Activated naive CD8-positive, alpha-beta T cell (primary cell): Measurements from ENCODE around the gene EIF4A3.

Experiments used
- H3K27ac Mint-ChIP-seq: one replicate; pipeline ENCODE4 v1.8.0; 2021; ENCODE audit warnings: mixed read lengths
- H3K27me3 Mint-ChIP-seq: one replicate; pipeline ENCODE4 v1.8.0; 2021; ENCODE audit warnings: mixed read lengths
- H3K36me3 Mint-ChIP-seq: one replicate; pipeline ENCODE4 v1.8.0; 2021; ENCODE audit warnings: mixed read lengths
- H3K4me1 Mint-ChIP-seq: one replicate; pipeline ENCODE4 v1.8.0; 2021; ENCODE audit warnings: low read depth, mixed read lengths
- H3K4me3 Mint-ChIP-seq: one replicate; pipeline ENCODE4 v1.8.0; 2021; ENCODE audit warnings: mild to moderate bottlenecking, mixed read lengths
- H3K9me3 Mint-ChIP-seq: one replicate; pipeline ENCODE4 v1.8.0; 2021; ENCODE audit warnings: low read depth, mixed read lengths

EIF4A3 gene

GRCh38 chr17:80182118-80182844 lies 35.4 kb upstream of the EIF4A3 start:
- Mint-ChIP-seq H3K27me3 (no peaks in the 10 kb centered on the region), H3K4me3 (no peak overlapping the region), H3K36me3 (no peaks in the 10 kb centered on the region), H3K4me1 (no peaks in the 10 kb centered on the region), H3K27ac (no peak overlapping the region), H3K9me3 (no peaks in the 10 kb centered on the region)

- no peaks in the 10 kb centered on the region for H3K36me3 Mint-ChIP-seq
- no peaks in the 10 kb centered on the region for H3K27me3 Mint-ChIP-seq
- no peak overlapping the region for H3K27ac Mint-ChIP-seq
- H3K4me1 Mint-ChIP-seq = no peaks in the 10 kb centered on the region
- H3K9me3 Mint-ChIP-seq = no peaks in the 10 kb centered on the region
- H3K4me3 Mint-ChIP-seq = no peak overlapping the region
Observed at GRCh38 chr17:80181431-80181830, 34.5 kb upstream of the EIF4A3 start.

- H3K4me3 Mint-ChIP-seq = no peak overlapping the region
- no peaks in the 10 kb centered on the region for H3K9me3 Mint-ChIP-seq
- no peaks in the 10 kb centered on the region for H3K4me1 Mint-ChIP-seq
- H3K36me3 Mint-ChIP-seq = no peaks in the 10 kb centered on the region
- no peaks in the 10 kb centered on the region for H3K27me3 Mint-ChIP-seq
- H3K27ac Mint-ChIP-seq = no peak overlapping the region
Observed at GRCh38 chr17:80180192-80180591, 33.3 kb upstream of the EIF4A3 start.

GRCh38 chr17:80177986-80178595 lies 31.2 kb upstream of the EIF4A3 start:
- H3K27me3 Mint-ChIP-seq = no peaks in the 10 kb centered on the region
- H3K36me3 Mint-ChIP-seq = no peaks in the 10 kb centered on the region
- no peaks in the 10 kb centered on the region for H3K4me1 Mint-ChIP-seq
- no peaks in the 10 kb centered on the region for H3K9me3 Mint-ChIP-seq
- H3K27ac Mint-ChIP-seq = no peak overlapping the region
- H3K4me3 Mint-ChIP-seq = no peak overlapping the region

GRCh38 chr17:80176757-80177156 lies 29.8 kb upstream of the EIF4A3 start:
- Mint-ChIP-seq H3K4me3 (no peak overlapping the region), H3K27me3 (no peaks in the 10 kb centered on the region), H3K27ac (no peak overlapping the region), H3K4me1 (no peaks in the 10 kb centered on the region), H3K9me3 (no peaks in the 10 kb centered on the region), H3K36me3 (no peaks in the 10 kb centered on the region)

- H3K4me3 Mint-ChIP-seq = no peak overlapping the region
- no peaks in the 10 kb centered on the region for H3K4me1 Mint-ChIP-seq
- no peak overlapping the region for H3K27ac Mint-ChIP-seq
Observed at GRCh38 chr17:80173916-80174315, 27.0 kb upstream of the EIF4A3 start.

GRCh38 chr17:80173126-80173525 lies 26.2 kb upstream of the EIF4A3 start:
- no peaks in the 10 kb centered on the region for H3K9me3 Mint-ChIP-seq
- H3K27ac Mint-ChIP-seq = no peak overlapping the region
- no peaks in the 10 kb centered on the region for H3K4me1 Mint-ChIP-seq
- H3K36me3 Mint-ChIP-seq = no peaks in the 10 kb centered on the region
- H3K27me3 Mint-ChIP-seq = no peaks in the 10 kb centered on the region
- no peak overlapping the region for H3K4me3 Mint-ChIP-seq

More at GRCh38 chr17:80173916-80174315, 27.0 kb upstream of the EIF4A3 start:
- no peaks in the 10 kb centered on the region for H3K9me3 Mint-ChIP-seq
- no peaks in the 10 kb centered on the region for H3K36me3 Mint-ChIP-seq
- no peaks in the 10 kb centered on the region for H3K27me3 Mint-ChIP-seq

GRCh38 chr17:80171681-80172080 lies 24.8 kb upstream of the EIF4A3 start:
- H3K27me3 Mint-ChIP-seq = no peaks in the 10 kb centered on the region
- no peak overlapping the region for H3K4me3 Mint-ChIP-seq
- H3K36me3 Mint-ChIP-seq = no peaks in the 10 kb centered on the region
- no peaks in the 10 kb centered on the region for H3K9me3 Mint-ChIP-seq
- H3K27ac Mint-ChIP-seq = no peak overlapping the region
- no peaks in the 10 kb centered on the region for H3K4me1 Mint-ChIP-seq

- Mint-ChIP-seq H3K9me3 (no peaks in the 10 kb centered on the region), H3K4me1 (no peaks in the 10 kb centered on the region), H3K27ac (no peak within 1 kb of the TSS), H3K27me3 (no peaks in the 10 kb centered on the region), H3K4me3 (no peak within 1 kb of the TSS), H3K36me3 (no peaks in the 10 kb centered on the region)
Observed at GRCh38 chr17:80169784-80170500, 23.0 kb upstream of the EIF4A3 start, which contains the start of gene CARD14. TSS of gene CARD14 (plus strand) at chr17:80170030. CDS start at chr17:80181439, 11,409 bp downstream.

GRCh38 chr17:80169107-80169506 lies 22.2 kb upstream of the EIF4A3 start:
- H3K4me3 Mint-ChIP-seq = no peak overlapping the region
- no peaks in the 10 kb centered on the region for H3K27me3 Mint-ChIP-seq
- no peaks in the 10 kb centered on the region for H3K36me3 Mint-ChIP-seq
- no peaks in the 10 kb centered on the region for H3K9me3 Mint-ChIP-seq
- H3K27ac Mint-ChIP-seq = no peak overlapping the region
- H3K4me1 Mint-ChIP-seq = no peaks in the 10 kb centered on the region

GRCh38 chr17:80168371-80168770 lies 21.4 kb upstream of the EIF4A3 start:
- Mint-ChIP-seq H3K27me3 (no peaks in the 10 kb centered on the region), H3K9me3 (no peaks in the 10 kb centered on the region), H3K4me3 (no peak overlapping the region), H3K36me3 (no peaks in the 10 kb centered on the region), H3K27ac (no peak overlapping the region), H3K4me1 (no peaks in the 10 kb centered on the region)

- Mint-ChIP-seq H3K4me3 (no peak overlapping the region), H3K36me3 (no peaks in the 10 kb centered on the region), H3K9me3 (no peaks in the 10 kb centered on the region), H3K27ac (no peak overlapping the region), H3K27me3 (no peaks in the 10 kb centered on the region), H3K4me1 (no peaks in the 10 kb centered on the region)
Observed at GRCh38 chr17:80166446-80166845, 19.5 kb upstream of the EIF4A3 start.

- Mint-ChIP-seq H3K27me3 (no peaks in the 10 kb centered on the region), H3K27ac (no peak overlapping the region), H3K9me3 (no peaks in the 10 kb centered on the region), H3K4me1 (no peaks in the 10 kb centered on the region), H3K36me3 (no peaks in the 10 kb centered on the region), H3K4me3 (no peak overlapping the region)
Observed at GRCh38 chr17:80164185-80164584, 17.3 kb upstream of the EIF4A3 start.

- no peak overlapping the region for H3K4me3 Mint-ChIP-seq
Observed at GRCh38 chr17:80163336-80163735, 16.4 kb upstream of the EIF4A3 start.

GRCh38 chr17:80160536-80160935 lies 13.6 kb upstream of the EIF4A3 start:
- no peaks in the 10 kb centered on the region for H3K4me1 Mint-ChIP-seq
- H3K36me3 Mint-ChIP-seq = peaks cover 2% of the 10 kb centered on the region
- H3K27me3 Mint-ChIP-seq = no peaks in the 10 kb centered on the region
- H3K4me3 Mint-ChIP-seq = no peak overlapping the region
- H3K27ac Mint-ChIP-seq = no peak overlapping the region
- H3K9me3 Mint-ChIP-seq = no peaks in the 10 kb centered on the region

More at GRCh38 chr17:80163336-80163735, 16.4 kb upstream of the EIF4A3 start:
- Mint-ChIP-seq H3K36me3 (no peaks in the 10 kb centered on the region), H3K9me3 (no peaks in the 10 kb centered on the region), H3K27me3 (no peaks in the 10 kb centered on the region), H3K27ac (no peak overlapping the region), H3K4me1 (no peaks in the 10 kb centered on the region)
